Embryonic facial prominence (tissue), 1 donor: ENCODE results near the gene KIF26B.
"Not testable (repeated sequence)": the region's sequence is repeated elsewhere in the genome, so short reads cannot be mapped to it uniquely, and the experiment has no call there.

Experiments
- DNase-seq: peaks from one replicate; pipeline ENCODE4 v3.0.0-alpha.2; 2016; ENCODE audit errors: extremely low spot score

Gene KIF26B

GRCh38 chr1:245154429-245155271 lies at the start of gene KIF26B:
Gene KIF26B, plus strand, starts transcription at chr1:245154985. Its CDS starts 440 bp downstream, at chr1:245155425.
- no peak for DNase-seq

DNA sequence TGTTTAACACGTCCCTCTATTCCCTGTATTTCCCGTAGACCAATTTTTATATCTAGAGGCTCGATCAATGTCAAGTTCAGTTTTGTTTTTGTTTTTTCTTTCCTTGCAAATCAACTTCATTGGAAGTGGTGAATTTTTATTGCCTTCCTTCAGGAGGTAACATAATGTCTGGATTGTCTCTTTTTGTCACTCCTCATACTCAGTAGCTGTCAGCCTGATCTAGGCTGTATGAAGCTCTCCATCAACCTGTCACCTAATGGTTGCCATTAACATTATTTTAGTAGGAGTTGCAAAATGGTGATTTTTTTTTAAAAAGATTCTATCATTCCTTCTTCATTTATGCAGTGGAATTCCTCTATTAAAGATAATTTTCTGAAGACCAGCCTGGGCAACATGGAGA lies 49.7 kb upstream of the KIF26B start:
- no peak for DNase-seq

DNA sequence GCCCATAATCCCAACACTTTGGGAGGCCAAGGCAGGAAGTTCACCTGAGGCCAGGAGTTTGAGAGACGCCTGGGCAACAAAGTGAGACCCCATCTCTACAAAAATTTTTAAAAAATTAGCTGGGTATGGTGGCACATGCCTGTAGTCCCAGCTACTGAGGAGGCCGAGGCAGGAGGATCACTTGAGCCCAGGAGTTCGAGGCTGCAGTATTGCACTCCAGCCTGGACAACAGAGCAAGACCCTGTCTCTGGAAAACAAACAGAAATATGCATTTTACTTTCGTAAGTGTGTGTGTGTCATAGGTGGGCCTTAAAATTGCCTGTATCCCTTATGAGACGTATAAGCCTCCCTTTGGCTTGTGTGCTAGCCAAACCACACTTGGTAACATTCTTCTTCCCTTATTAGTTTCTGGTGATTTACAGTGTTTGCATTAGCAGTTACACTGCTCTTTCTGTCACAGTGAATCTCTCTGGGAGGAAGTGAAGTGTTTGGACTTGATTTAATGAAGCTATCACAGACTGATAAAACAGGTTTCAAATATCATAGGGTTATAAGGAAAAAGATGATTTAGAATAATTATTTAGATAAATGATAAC lies 48.9 kb upstream of the KIF26B start:
- no peak for DNase-seq

DNA sequence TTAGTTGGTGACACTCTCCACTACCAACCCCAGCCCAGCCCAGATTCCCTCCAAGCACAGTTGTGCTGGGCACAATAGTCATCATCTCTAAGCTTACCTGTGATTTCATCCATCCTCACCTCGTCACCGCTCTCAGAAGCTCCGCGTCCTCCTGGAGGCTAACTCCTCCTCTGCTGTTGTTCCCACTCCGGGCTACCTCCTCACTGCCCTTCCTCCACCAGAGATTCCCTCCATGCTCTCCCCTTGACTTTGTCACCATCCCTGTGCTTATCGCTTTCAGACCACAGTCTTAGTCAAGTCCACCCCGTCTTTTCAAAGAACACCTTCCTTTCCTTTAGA lies 47.0 kb upstream of the KIF26B start:
- no peak for DNase-seq

- DNase-seq = no peak
These were observed 46.5 kb upstream of the KIF26B start for GRCh38 chr1:245108246-245108645.

DNA sequence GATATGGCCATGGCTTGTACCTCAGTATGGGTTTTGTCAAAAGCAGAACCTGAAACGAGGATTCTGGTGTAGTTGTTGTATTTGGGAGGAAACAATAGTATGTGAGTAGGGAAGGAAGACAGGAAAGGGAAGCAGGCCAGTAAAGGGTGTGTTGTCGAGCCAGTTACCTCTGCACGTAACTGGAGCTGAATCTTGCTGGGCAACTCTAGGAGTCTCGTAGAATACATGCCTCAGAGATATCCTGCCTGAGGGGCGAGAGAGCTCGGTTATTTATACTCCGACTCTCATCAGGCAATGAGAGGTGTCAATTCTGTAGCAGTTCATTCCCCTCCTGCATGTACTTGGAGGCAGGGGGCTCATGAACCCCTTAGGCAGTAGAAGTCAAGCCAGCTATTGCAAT lies 45.9 kb upstream of the KIF26B start:
- no peak for DNase-seq

DNA sequence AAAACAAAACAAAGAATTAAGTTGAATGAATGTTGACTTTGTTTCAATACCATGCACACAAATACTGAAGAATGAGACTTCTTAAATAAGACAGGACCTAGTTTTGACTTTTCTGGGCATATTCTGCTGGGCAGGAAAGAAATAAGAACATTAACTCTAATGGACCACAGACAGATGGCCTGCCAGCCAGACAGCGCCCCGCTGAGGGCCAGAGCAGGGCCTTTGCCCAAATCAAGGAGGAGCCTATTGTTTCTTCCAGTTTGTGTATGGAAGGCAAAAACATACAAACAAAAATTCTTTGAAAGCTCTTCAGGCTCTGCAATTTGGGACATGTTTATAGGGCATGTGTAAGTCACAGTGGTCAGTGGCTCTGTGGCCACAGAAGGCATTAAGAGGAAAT lies 44.4 kb upstream of the KIF26B start:
- no peak for DNase-seq

GRCh38 chr1:245111073-245111472 lies 43.7 kb upstream of the KIF26B start:
- no peak for DNase-seq

- no peak for DNase-seq
These were observed 41.1 kb upstream of the KIF26B start for GRCh38 chr1:245113649-245114048.

DNA sequence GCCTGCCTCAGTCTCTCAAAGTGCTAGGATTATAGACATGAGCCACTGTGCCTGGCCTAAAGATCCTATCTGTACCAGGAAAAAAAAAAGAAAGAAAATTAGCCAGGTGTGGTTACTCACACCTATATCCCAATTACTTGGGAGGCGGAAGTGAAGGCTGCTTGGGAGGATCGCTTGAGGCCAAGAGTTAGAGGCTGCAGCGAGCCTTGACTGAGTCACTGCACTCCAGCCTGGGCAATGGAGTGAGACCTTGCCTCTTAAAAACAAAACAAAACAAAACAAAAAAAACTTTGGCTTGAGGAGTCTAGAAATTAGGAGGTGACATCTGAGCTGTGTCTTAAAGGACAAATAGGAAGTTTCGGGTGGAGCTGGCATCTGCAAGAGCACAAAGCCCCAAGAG lies 38.7 kb upstream of the KIF26B start:
- DNase-seq = no peak

- DNase-seq = no peak
These were observed 38.0 kb upstream of the KIF26B start for GRCh38 chr1:245116751-245117150.

- DNase-seq = no peak
These were observed 36.7 kb upstream of the KIF26B start for GRCh38 chr1:245118066-245118465.

- DNase-seq = no peak
These were observed 36.0 kb upstream of the KIF26B start for GRCh38 chr1:245118806-245119205.

DNA sequence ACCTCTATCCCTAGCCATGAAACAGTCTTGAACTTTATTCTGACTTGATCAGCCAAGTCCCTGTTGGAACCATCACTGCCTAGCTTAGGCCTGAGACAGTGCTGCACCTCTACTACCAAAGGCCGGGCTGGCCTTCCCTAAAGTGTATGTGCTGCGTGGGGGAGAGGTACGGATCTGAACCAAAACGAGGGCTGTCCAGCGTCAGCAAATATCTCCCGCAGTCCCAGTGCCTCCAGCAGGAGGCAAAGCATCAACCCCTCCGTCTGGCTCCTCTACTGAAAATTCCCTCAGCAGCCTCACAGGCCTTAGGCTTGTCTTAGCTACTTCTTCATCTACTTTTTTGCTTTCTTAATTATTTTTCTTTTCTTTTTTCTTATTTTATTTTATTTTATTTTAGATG lies 33.3 kb upstream of the KIF26B start:
- no peak for DNase-seq

- no peak for DNase-seq
These were observed 30.5 kb upstream of the KIF26B start for GRCh38 chr1:245124241-245124640.

- no peak for DNase-seq
These were observed 30.1 kb upstream of the KIF26B start for GRCh38 chr1:245124644-245125043.

DNA sequence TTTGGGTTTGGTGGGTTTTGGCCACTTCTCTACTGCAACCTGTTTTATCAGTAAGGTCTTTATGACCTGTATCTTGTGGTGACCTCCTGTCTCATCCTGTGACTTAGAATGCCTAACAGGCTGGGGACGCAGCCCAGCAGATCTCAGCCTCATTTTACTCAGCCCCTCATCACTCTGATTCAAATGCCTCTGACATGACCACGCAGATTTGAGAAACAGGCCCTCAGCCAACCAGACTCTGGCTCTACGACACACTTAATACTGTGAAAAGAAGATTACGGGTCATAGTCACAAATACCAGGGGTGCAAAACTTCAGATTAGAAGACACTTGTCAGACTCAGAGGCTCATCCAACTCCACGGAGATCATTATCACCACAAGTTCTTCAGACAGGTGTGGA lies 28.3 kb upstream of the KIF26B start:
- DNase-seq = no peak

- DNase-seq = no peak
These were observed 26.2 kb upstream of the KIF26B start for GRCh38 chr1:245128381-245129101.

DNA sequence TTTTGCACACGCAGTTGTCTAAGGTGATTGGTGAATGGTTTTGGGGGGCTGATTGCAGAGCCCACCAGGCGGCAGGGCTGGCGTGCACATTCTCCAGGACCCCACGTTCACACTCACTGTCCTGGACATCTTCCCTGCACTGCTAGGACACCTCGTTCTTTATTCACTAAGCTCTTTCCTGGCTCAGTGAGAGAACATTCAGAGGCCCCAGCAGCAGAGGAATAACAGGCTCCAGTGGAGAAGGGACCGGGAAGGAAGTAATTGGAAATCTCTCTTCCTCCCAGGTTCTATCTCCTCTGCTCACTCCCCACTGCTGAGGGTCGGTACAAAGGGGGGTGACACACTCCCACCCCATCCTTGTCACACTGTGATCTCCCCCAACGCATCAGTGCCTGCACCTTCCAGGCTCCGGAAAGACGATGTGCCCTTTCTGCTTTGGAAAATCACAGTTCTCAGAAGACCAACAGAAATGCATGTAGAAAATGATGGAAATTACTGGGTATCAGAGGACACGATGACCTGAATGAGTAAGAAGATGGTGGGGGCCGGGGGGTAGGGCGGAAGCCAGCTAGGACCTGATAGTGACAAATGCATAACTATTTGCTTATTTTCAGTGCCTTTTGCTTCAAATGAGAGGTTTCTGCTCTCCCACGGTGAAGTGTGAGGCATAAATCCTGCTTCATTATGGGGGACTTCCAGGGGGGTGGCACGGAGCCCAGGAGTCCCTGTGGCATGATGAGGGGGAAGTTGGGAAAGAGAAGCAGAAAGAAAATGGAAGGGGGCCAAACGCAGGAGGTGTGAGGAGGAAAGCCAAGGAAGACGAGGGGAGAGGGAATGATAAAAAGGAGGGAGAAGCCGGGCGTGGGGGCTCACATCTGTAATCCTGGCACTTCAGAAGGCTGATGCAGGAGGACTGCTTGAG lies 25.2 kb upstream of the KIF26B start:
- no peak for DNase-seq

- DNase-seq = not testable (repeated sequence)
These were observed 24.3 kb upstream of the KIF26B start for GRCh38 chr1:245130281-245131025.

DNA sequence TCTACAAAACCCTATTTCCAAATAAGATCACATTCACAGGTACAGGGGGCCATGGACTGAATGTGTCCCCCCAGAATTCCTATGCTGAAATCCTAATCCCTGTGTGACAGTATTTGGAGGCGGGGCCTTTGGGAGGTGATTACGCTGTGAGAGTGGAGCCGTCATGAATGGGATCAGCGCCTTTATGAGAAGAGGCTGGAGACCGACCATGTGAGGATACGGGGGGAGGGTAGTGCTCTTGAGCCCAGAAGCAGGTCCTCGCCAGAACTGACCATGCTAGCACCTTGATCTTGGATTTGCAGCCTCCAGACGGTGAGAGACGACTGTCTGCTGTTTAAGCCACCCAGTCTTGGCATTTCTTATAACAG lies 23.8 kb upstream of the KIF26B start:
- no peak for DNase-seq
